Measurements from ENCODE around the gene METTL25. TPM values are rescaled to one million over a fixed set of nuclear protein-coding genes. Genes with fewer than 3 reads are reported as not detected.

The METTL25 gene
- total and polyA plus RNA-seq, 2 experiments from 2014 or later, result 9.1 to 14.5 TPM

DNA sequence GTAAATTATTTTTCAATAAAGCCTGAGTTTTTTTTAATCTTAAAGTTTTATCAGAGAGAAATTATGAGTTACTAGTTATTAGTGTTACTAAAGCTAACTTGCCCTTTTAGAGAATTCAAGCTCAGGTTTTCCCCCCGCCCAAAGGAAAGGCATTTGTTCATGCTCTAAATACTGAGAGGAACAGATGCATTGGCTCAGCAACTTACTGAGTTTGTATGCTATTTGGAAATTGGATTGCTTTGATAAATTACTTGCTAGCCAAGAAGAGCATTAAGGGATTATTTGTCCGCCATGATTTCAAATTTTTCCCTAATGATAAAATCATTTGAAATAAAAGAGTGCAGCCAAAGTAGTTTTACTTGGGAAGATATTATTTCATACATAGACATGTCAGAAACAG, 149.4 kb downstream of the METTL25 start:
- no peaks in the 10 kb centered on the region for H3K36me3 ChIP-seq
- TF ChIP-seq, protein P1, sequence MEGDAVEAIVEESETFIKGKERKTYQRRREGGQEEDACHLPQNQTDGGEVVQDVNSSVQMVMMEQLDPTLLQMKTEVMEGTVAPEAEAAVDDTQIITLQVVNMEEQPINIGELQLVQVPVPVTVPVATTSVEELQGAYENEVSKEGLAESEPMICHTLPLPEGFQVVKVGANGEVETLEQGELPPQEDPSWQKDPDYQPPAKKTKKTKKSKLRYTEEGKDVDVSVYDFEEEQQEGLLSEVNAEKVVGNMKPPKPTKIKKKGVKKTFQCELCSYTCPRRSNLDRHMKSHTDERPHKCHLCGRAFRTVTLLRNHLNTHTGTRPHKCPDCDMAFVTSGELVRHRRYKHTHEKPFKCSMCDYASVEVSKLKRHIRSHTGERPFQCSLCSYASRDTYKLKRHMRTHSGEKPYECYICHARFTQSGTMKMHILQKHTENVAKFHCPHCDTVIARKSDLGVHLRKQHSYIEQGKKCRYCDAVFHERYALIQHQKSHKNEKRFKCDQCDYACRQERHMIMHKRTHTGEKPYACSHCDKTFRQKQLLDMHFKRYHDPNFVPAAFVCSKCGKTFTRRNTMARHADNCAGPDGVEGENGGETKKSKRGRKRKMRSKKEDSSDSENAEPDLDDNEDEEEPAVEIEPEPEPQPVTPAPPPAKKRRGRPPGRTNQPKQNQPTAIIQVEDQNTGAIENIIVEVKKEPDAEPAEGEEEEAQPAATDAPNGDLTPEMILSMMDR (IDR thresholded peaks at IDR 0.05; ENCODE audit: low read depth, low read length), result no peak
- no peaks in the 10 kb centered on the region for H3K4me1 ChIP-seq (ENCODE audit: low read depth)
- H3K27ac ChIP-seq, result no peak overlapping the region
- DNase-seq (ENCODE audit: low read depth in 1 of 2, low spot score in 1 of 2), result no peak
- no peak overlapping the region for H3K4me3 ChIP-seq
- no peaks in the 10 kb centered on the region for H3K9me3 ChIP-seq (ENCODE audit: low read depth)
- H3K27me3 ChIP-seq, result no peaks in the 10 kb centered on the region

DNA sequence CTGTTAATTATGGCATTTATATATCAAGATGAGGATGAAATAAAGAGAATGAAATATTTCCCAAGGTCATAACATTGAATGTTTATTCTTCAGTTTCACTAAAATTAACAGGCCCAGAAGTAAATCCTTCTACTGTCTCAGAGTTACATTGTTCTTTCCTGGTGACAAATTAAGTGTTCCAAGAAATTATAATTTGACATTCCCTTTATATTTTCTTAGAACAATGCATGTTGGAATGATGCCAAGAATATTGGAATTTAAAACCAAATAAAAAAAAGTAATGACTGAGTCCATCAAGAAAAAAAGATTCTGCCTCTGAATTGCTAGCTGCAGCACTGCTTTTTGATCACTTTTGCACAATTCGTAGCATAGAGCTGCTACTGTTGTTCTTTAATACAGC, 152.1 kb downstream of the METTL25 start:
- no peak overlapping the region for H3K4me3 ChIP-seq
- no peaks in the 10 kb centered on the region for H3K9me3 ChIP-seq (ENCODE audit: low read depth)
- no peaks in the 10 kb centered on the region for H3K36me3 ChIP-seq
- no peak for DNase-seq (ENCODE audit: low read depth in 1 of 2, low spot score in 1 of 2)
- H3K27me3 ChIP-seq, result no peaks in the 10 kb centered on the region
- TF ChIP-seq, protein P1 (IDR thresholded peaks at IDR 0.05; ENCODE audit: low read depth, low read length), result no peak
- peaks cover 11% of the 10 kb centered on the region for H3K4me1 ChIP-seq (ENCODE audit: low read depth)
- H3K27ac ChIP-seq, result no peak overlapping the region

DNA sequence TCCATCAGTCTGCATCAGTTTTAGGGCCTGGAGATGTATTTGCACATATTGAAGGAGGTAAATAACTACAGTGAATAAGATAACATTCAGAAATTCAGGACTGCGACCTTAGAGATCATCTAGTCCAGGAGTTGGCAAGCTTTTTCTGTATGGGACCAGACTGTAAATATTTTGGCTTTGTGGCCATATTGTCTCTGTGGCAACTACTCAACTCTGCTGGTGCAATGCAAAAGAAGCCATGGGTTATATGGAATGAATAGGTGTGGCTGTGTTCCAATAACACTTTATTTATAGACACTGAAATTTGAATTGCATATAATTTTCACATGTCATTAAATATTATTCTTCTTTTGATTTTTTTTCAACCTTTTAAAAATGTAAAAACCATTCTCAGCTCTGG, 156.6 kb downstream of the METTL25 start:
- Histone ChIP-seq H3K27ac (no peak overlapping the region), H3K36me3 (no peaks in the 10 kb centered on the region), H3K4me1 (ENCODE audit: low read depth) (peaks cover 11% of the 10 kb centered on the region), H3K9me3 (ENCODE audit: low read depth) (no peaks in the 10 kb centered on the region), H3K27me3 (no peaks in the 10 kb centered on the region), H3K4me3 (no peak overlapping the region)
- TF ChIP-seq, protein P1 (IDR thresholded peaks at IDR 0.05; ENCODE audit: low read depth, low read length), result no peak
- DNase-seq (ENCODE audit: low read depth in 1 of 2, low spot score in 1 of 2), result no peak

DNA sequence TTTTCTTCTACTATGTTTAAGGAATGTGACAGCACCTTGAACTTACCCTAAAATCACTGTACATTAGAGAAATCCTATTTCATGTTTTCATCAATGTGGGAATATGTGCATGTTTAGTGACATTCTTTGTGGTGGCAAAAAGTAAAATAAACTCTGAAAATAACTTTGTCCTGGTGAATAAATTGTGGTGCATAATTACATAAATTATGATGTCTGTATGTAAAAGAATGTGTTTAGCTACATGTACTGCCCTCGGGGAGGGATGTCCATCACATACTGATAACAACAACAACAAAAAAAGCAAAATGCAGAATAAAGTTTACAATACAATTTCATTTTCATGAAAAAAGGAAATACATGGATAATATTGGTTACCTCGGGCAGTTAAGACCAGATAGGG, 157.3 kb downstream of the METTL25 start:
- peaks cover 11% of the 10 kb centered on the region for H3K4me1 ChIP-seq (ENCODE audit: low read depth)
- no peak overlapping the region for H3K27ac ChIP-seq
- no peaks in the 10 kb centered on the region for H3K36me3 ChIP-seq
- H3K9me3 ChIP-seq (ENCODE audit: low read depth), result no peaks in the 10 kb centered on the region
- TF ChIP-seq, protein P1 (IDR thresholded peaks at IDR 0.05; ENCODE audit: low read depth, low read length), result no peak
- H3K4me3 ChIP-seq, result no peak overlapping the region
- no peak for DNase-seq (ENCODE audit: low read depth in 1 of 2, low spot score in 1 of 2)
- H3K27me3 ChIP-seq, result no peaks in the 10 kb centered on the region

DNA sequence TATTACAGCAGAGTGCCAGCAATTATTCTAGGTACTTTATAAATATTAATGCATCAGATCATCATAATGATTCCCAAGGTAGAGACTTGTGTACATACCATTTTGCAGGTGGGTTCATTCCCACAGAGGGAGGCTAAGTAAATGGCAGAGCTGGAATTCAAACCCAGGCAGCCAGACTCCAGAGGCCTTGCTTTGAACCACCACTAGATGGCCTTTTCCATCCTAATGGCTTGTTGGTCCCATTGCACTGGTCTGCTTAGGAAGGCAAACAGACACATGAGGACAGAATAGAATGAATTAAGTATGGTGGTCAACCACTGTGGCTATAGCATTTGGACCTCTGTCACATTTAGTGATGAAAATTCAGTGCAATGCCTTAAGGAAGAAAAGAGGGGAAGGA, 158.7 kb downstream of the METTL25 start:
- Histone ChIP-seq H3K9me3 (ENCODE audit: low read depth) (no peaks in the 10 kb centered on the region), H3K27ac (no peak overlapping the region), H3K4me3 (no peak overlapping the region), H3K4me1 (ENCODE audit: low read depth) (peaks cover 11% of the 10 kb centered on the region), H3K27me3 (no peaks in the 10 kb centered on the region), H3K36me3 (no peaks in the 10 kb centered on the region)
- TF ChIP-seq, protein P1 (IDR thresholded peaks at IDR 0.05; ENCODE audit: low read depth, low read length), result peak; percentile 58
- peak in 1 of 2 donors; percentile 21 for DNase-seq (ENCODE audit: low read depth in 1 of 2, low spot score in 1 of 2)

DNA sequence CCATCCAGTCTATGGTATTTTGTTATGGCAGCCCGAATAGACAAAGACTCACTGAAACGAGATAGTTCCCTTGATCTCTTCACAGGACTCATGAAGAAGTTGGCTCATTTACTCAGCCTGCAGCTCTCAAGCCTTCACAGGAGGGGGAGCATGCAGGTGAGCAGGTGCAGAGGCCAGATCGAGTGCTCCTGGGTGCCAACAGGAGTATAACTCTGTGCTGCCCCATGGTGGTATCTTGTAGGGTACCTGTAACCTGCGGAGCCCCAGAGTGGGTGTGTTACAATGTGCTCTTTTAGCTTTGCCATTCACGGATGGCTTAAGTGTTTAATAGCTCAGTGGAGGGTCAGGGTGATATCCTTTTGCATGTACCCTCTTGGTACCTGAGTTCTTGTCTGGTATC, 159.5 kb downstream of the METTL25 start:
- H3K4me1 ChIP-seq (ENCODE audit: low read depth), result peaks cover 11% of the 10 kb centered on the region
- no peak for DNase-seq (ENCODE audit: low read depth in 1 of 2, low spot score in 1 of 2)
- TF ChIP-seq, protein P1 (IDR thresholded peaks at IDR 0.05; ENCODE audit: low read depth, low read length), result no peak
- no peak overlapping the region for H3K27ac ChIP-seq
- no peaks in the 10 kb centered on the region for H3K27me3 ChIP-seq
- no peaks in the 10 kb centered on the region for H3K9me3 ChIP-seq (ENCODE audit: low read depth)
- H3K4me3 ChIP-seq, result no peak overlapping the region
- H3K36me3 ChIP-seq, result no peaks in the 10 kb centered on the region

Measured in cardiac muscle cell (in vitro differentiated cells and primary cell).